ENCODE measurements around the gene AGO3. TPM values are rescaled to one million over a fixed set of nuclear protein-coding genes. Genes with fewer than 3 reads are reported as not detected.

Gene AGO3
- total and polyA plus RNA-seq, 10 of the 15 experiments (the other 5 are each of a cell fraction or from before 2014, with no cell fraction given) = 3.9 to 35.2 (median 12.5) TPM

DNA sequence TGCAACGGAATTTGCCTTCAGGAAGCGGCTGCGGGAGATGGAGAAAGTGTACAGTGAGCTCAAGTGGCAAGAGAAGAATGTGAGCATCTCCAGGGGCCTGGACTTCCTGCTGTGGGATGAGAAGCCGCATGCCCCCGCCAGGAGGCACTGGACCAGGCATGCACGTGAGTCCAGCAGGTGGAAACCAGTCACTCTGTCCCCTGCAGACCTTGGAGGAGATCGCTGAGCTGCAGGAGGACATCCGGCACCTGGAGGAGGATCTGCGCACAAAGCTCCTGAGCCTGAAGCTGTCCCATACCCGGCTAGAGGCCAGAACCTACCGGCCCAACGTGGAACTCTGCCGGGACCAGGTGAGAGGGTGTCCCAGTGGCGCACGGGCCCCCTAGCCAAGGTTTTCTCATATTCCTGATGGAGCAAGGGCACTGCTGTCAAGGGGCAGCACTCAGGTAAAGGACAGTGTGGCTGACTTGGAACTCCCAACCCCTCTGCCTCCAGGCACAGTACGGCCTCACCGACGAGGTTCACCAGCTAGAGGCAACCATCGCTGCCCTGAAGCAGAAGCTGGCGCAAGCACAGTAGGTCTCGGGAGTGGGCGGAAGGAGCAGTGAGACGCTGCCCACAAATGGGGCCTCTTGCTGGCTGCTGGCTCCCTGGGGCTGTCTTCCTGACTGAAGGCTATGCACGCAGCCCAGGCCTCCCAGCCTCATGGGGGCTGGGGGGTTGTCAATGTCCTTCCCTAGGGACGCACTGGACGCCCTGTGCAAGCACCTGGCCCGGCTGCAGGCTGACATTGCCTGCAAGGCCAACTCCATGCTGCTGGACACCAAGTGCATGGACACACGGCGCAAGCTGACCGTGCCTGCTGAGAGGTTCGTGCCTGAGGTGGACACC lies 156.6 kb downstream of the AGO3 start:
- Histone ChIP-seq H3K9ac (ENCODE audit: control insufficient read depth, insufficient read depth, low read length) (no peak overlapping the region), H3K4me3 (no peak overlapping the region), H3K4me1 (ENCODE audit: control insufficient read depth, insufficient read depth, low read length) (no peaks in the 10 kb centered on the region; the same call in 1 of the 2 replicates), H3K27ac (ENCODE audit: control insufficient read depth, insufficient read depth) (no peak overlapping the region), H3K4me2 (ENCODE audit: control insufficient read depth, insufficient read depth) (peak overlapping the region; percentile 78; the same call in 1 of the 2 replicates), H3K9me3 (replicated peaks; ENCODE audit: control insufficient read depth, insufficient read depth, low read length) (no peaks in the 10 kb centered on the region), H4K20me1 (ENCODE audit: control insufficient read depth, insufficient read depth) (no peaks in the 10 kb centered on the region), H3K79me2 (ENCODE audit: control insufficient read depth, insufficient read depth, low read length) (peaks cover 20% of the 10 kb centered on the region), H3K36me3 (ENCODE audit: control insufficient read depth in 2 of 2, insufficient read depth in 2 of 2, low read length in 1 of 2) (peaks cover 7 to 8% of the 10 kb centered on the region in 2 experiments; a peak in 2 of 4 replicates), H2AFZ (ENCODE audit: control insufficient read depth, low read depth, low read length) (no peak overlapping the region; the same call in 1 of the 2 replicates), H3K27me3 (replicated peaks in 1 of 2; ENCODE audit: control insufficient read depth in 2 of 2, insufficient read depth in 2 of 2, low read length in 1 of 2) (no peaks in the 10 kb centered on the region; a peak in 1 of 4 replicates)
- no peak for TF ChIP-seq RAD21 (IDR thresholded peaks at IDR 0.05; ENCODE audit: insufficient read depth, low read depth, low read length)
- TF ChIP-seq, protein P1, sequence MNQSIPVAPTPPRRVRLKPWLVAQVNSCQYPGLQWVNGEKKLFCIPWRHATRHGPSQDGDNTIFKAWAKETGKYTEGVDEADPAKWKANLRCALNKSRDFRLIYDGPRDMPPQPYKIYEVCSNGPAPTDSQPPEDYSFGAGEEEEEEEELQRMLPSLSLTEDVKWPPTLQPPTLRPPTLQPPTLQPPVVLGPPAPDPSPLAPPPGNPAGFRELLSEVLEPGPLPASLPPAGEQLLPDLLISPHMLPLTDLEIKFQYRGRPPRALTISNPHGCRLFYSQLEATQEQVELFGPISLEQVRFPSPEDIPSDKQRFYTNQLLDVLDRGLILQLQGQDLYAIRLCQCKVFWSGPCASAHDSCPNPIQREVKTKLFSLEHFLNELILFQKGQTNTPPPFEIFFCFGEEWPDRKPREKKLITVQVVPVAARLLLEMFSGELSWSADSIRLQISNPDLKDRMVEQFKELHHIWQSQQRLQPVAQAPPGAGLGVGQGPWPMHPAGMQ (IDR thresholded peaks at IDR 0.05; ENCODE audit: borderline replicate concordance) = no peak
- no peak for TF ChIP-seq YBX1 (IDR thresholded peaks at IDR 0.05)
- TF ChIP-seq BACH1 (IDR thresholded peaks at IDR 0.05; ENCODE audit: borderline replicate concordance) = no peak
- TF ChIP-seq NR2F1 (conservative IDR thresholded peaks at IDR 0.05) = no peak
- TF ChIP-seq, protein P2, sequence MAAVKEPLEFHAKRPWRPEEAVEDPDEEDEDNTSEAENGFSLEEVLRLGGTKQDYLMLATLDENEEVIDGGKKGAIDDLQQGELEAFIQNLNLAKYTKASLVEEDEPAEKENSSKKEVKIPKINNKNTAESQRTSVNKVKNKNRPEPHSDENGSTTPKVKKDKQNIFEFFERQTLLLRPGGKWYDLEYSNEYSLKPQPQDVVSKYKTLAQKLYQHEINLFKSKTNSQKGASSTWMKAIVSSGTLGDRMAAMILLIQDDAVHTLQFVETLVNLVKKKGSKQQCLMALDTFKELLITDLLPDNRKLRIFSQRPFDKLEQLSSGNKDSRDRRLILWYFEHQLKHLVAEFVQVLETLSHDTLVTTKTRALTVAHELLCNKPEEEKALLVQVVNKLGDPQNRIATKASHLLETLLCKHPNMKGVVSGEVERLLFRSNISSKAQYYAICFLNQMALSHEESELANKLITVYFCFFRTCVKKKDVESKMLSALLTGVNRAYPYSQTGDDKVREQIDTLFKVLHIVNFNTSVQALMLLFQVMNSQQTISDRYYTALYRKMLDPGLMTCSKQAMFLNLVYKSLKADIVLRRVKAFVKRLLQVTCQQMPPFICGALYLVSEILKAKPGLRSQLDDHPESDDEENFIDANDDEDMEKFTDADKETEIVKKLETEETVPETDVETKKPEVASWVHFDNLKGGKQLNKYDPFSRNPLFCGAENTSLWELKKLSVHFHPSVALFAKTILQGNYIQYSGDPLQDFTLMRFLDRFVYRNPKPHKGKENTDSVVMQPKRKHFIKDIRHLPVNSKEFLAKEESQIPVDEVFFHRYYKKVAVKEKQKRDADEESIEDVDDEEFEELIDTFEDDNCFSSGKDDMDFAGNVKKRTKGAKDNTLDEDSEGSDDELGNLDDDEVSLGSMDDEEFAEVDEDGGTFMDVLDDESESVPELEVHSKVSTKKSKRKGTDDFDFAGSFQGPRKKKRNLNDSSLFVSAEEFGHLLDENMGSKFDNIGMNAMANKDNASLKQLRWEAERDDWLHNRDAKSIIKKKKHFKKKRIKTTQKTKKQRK (IDR thresholded peaks at IDR 0.05; ENCODE audit: low read depth, low read length) = no peak
- no peak for TF ChIP-seq POU2F2 (IDR thresholded peaks at IDR 0.05; ENCODE audit: borderline replicate concordance, low read depth, low read length)
- TF ChIP-seq NR2C2 (IDR thresholded peaks at IDR 0.05; ENCODE audit: borderline replicate concordance, control insufficient read depth, insufficient read length, low read depth) = no peak
- TF ChIP-seq NFIC (IDR thresholded peaks at IDR 0.05; ENCODE audit: low read depth, low read length) = no peak
- no peak for TF ChIP-seq RELA (IDR thresholded peaks at IDR 0.05; ENCODE audit: borderline replicate concordance, partially characterized antibody)
- ChIA-PET CTCF (interaction anchor here (0.8 to 1.4 kb wide), 5 partner anchors 96 to 230 kb away, joined by 3 read pairs; partner anchors contain the start of gene AGO1), POLR2A (interaction anchor here (1.1 kb wide), 1 partner anchor 137 kb away, joined by 3 read pairs; the partner anchor contains the start of gene THRAP3), RAD21 (ENCODE audit: unreplicated experiment) (interaction anchor here (0.5 to 1.5 kb wide), 2 partner anchors 100 to 122 kb away, joined by 5 read pairs; no protein-coding TSS in a partner anchor), SMC1A (ENCODE audit: uncharacterized antibody, unreplicated experiment) (interaction anchor here (1.2 to 1.3 kb wide), 2 partner anchors 13 to 145 kb away, joined by 3 read pairs; no protein-coding TSS in a partner anchor)
- FAIRE-seq = no peak
- intact Hi-C loops (cut with micrococcal nuclease; ENCODE audit: unreplicated experiment) = loop anchor here (2.0 to 10.0 kb wide), 3 partner anchors 157 to 230 kb away; partner anchors contain the start of genes AGO1 and AGO3
- no TSS peak for BruUV-seq (replicated peaks)
- DNase-seq (ENCODE audit: low read depth, low spot score) = no peak
- in situ Hi-C loops (cut with MboI) = no loop called here
- 75% methylated on average over 31 of the region's 31 CpGs for WGBS (ENCODE audit: insufficient coverage, insufficient replicate concordance, low lambda C conversion rate, missing lambda C conversion rate)
- ATAC-seq = no peak
